ENCODE measurements around the gene DDX17. TPM values are rescaled to one million over a fixed set of nuclear protein-coding genes. Genes with fewer than 3 reads are reported as not detected.
A peak's percentile ranks its signal among the peaks of the same experiment; 100 is the strongest.

The DDX17 gene
- total and polyA plus RNA-seq, 9 of the 15 experiments (the other 6 are each of a cell fraction or from before 2014, with no cell fraction given) = 17.6 to 421 (median 189) TPM

DNA sequence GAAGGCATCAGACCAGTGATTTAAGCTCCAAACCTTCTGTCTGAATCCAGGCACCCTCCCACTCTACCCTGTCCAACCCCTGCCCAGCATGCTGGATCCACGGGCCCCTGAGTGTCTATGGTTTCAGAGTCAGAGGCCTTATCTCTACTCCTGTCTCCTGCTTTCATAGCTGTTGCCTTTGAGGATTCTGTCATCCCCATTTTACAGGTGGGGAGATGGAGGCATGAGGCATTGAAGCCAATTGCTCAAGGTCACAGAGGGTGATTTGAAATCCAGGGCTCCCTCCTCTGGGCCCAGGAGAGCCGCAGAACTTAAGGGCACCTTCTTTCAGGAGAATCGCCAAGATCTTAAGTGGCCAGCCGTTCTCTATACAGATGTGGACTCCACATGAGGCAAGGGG is 54.2 kb downstream of the DDX17 start (continued):
- TF ChIP-seq GABPA (tag; conservative IDR thresholded peaks at IDR 0.05; ENCODE audit: low read depth) (no peak), PHB (CRISPR knock-in tag; IDR thresholded peaks at IDR 0.05) (no peak), U2AF1 (optimal IDR thresholded peaks at IDR 0.05; ENCODE audit: low read depth, low read length) (no peak), DPF2 (IDR thresholded peaks at IDR 0.05) (no peak), RBM25 (IDR thresholded peaks at IDR 0.05; ENCODE audit: low read depth, low read length, severe bottlenecking) (peak; percentile 71), TEAD1 (CRISPR knock-in tag; IDR thresholded peaks at IDR 0.05) (no peak), TEAD4 (IDR thresholded peaks at IDR 0.05; ENCODE audit: low read length) (no peak), TEAD4 (CRISPR knock-in tag; IDR thresholded peaks at IDR 0.05; ENCODE audit: borderline replicate concordance) (no peak), BACH1 (tag; IDR thresholded peaks at IDR 0.05) (no peak), NEUROD1 (IDR thresholded peaks at IDR 0.05; ENCODE audit: borderline replicate concordance, low read depth, low read length, partially characterized antibody) (no peak), BCOR (IDR thresholded peaks at IDR 0.05) (peak; percentile 48; the same call in 1 of the 2 replicates), ESRRA (IDR thresholded peaks at IDR 0.05; ENCODE audit: borderline replicate concordance, low read depth) (peak; percentile 77), MAFF (IDR thresholded peaks at IDR 0.05; ENCODE audit: low read length) (no peak), SMARCB1 (IDR thresholded peaks at IDR 0.05; ENCODE audit: insufficient read length, low read depth) (no peak)
- TF ChIP-seq, protein P1, sequence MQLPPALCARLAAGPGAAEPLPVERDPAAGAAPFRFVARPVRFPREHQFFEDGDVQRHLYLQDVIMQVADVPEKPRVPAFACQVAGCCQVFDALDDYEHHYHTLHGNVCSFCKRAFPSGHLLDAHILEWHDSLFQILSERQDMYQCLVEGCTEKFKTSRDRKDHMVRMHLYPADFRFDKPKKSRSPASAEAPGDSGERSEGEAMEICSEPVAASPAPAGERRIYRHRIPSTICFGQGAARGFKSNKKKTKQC (CRISPR knock-in tag; IDR thresholded peaks at IDR 0.05) = no peak
- TF ChIP-seq, protein P2, sequence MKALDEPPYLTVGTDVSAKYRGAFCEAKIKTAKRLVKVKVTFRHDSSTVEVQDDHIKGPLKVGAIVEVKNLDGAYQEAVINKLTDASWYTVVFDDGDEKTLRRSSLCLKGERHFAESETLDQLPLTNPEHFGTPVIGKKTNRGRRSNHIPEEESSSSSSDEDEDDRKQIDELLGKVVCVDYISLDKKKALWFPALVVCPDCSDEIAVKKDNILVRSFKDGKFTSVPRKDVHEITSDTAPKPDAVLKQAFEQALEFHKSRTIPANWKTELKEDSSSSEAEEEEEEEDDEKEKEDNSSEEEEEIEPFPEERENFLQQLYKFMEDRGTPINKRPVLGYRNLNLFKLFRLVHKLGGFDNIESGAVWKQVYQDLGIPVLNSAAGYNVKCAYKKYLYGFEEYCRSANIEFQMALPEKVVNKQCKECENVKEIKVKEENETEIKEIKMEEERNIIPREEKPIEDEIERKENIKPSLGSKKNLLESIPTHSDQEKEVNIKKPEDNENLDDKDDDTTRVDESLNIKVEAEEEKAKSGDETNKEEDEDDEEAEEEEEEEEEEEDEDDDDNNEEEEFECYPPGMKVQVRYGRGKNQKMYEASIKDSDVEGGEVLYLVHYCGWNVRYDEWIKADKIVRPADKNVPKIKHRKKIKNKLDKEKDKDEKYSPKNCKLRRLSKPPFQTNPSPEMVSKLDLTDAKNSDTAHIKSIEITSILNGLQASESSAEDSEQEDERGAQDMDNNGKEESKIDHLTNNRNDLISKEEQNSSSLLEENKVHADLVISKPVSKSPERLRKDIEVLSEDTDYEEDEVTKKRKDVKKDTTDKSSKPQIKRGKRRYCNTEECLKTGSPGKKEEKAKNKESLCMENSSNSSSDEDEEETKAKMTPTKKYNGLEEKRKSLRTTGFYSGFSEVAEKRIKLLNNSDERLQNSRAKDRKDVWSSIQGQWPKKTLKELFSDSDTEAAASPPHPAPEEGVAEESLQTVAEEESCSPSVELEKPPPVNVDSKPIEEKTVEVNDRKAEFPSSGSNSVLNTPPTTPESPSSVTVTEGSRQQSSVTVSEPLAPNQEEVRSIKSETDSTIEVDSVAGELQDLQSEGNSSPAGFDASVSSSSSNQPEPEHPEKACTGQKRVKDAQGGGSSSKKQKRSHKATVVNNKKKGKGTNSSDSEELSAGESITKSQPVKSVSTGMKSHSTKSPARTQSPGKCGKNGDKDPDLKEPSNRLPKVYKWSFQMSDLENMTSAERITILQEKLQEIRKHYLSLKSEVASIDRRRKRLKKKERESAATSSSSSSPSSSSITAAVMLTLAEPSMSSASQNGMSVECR (CRISPR knock-in tag; IDR thresholded peaks at IDR 0.05) = no peak
- TF ChIP-seq, protein P3, sequence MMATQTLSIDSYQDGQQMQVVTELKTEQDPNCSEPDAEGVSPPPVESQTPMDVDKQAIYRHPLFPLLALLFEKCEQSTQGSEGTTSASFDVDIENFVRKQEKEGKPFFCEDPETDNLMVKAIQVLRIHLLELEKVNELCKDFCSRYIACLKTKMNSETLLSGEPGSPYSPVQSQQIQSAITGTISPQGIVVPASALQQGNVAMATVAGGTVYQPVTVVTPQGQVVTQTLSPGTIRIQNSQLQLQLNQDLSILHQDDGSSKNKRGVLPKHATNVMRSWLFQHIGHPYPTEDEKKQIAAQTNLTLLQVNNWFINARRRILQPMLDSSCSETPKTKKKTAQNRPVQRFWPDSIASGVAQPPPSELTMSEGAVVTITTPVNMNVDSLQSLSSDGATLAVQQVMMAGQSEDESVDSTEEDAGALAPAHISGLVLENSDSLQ (IDR thresholded peaks at IDR 0.05) = no peak
